Gastrocnemius medialis (tissue), 4 donors: ENCODE data around the gene KASH5.

Experiments used
- CTCF ChIP-seq, 5 experiments: fragments of 450-650 bp in 3 of 5; fragments of 200-600 bp in 2 of 5; sonication (generic) in 2 of 5; IDR thresholded peaks in 4 of 5; conservative IDR thresholded peaks in 1 of 5; 1 replicate in 4 of 5; 2 replicates in 1 of 5; pipeline ENCODE4 v1.5.1; 2016 to 2019; ENCODE audit warnings: antibody characterized with exemption in 5 of 5, mild to moderate bottlenecking in 3 of 5, moderate library complexity in 3 of 5
- POLR2A ChIP-seq, 2 donors: fragments of 450-650 bp; IDR thresholded peaks; one replicate each; pipeline ENCODE4 v1.6.1; 2017; ENCODE audit warnings: antibody characterized with exemption in 2 of 2, mild to moderate bottlenecking in 2 of 2, moderate library complexity in 2 of 2

- TF ChIP-seq CTCF (IDR thresholded peaks at IDR 0.05 in 4 of 5, conservative IDR thresholded peaks at IDR 0.05 in 1 of 5) = no peak
- TF ChIP-seq POLR2A (IDR thresholded peaks at IDR 0.05) = no peak
Observed at GRCh38 chr19:49461656-49462055, 73.6 kb downstream of the KASH5 start.
